ENCODE results near the gene KCTD17. TPM values are rescaled to one million over a fixed set of nuclear protein-coding genes. Genes with fewer than 3 reads are reported as not detected.

KCTD17 gene
- total RNA-seq, 1 donor: 25.0 TPM

GRCh38 chr22:37014415-37014806 lies 37.1 kb upstream of the KCTD17 start:
- H3K9me3 ChIP-seq (ENCODE audit: low read depth, low read length): no peaks in the 10 kb centered on the region

GRCh38 chr22:37014835-37015586 lies 36.5 kb upstream of the KCTD17 start:
- DNase-seq (ENCODE audit: insufficient read length, low spot score, missing footprints): peak; percentile 56
- TF ChIP-seq CTCF (IDR thresholded peaks at IDR 0.05; ENCODE audit: extremely low read depth, low read depth, low read length): no peak
- Histone ChIP-seq H2AFZ (ENCODE audit: low read length) (no peak overlapping the region), H3K4me2 (ENCODE audit: insufficient read depth, low read length) (no peak overlapping the region), H3K27me3 (ENCODE audit: insufficient read depth, low read length) (no peaks in the 10 kb centered on the region), H4K20me1 (ENCODE audit: insufficient read depth, low read length) (peaks cover 18% of the 10 kb centered on the region), H3K9me3 (ENCODE audit: low read depth, low read length) (no peaks in the 10 kb centered on the region), H3K4me1 (ENCODE audit: insufficient read depth, low read length) (peaks cover 7% of the 10 kb centered on the region), H3K27ac (ENCODE audit: low read depth, low read length) (no peak overlapping the region), H3K4me3 (ENCODE audit: insufficient read depth, low read length) (no peak overlapping the region), H3K79me2 (ENCODE audit: insufficient read depth, low read length) (peaks cover 6% of the 10 kb centered on the region), H3K36me3 (ENCODE audit: insufficient read depth, low read length) (peaks cover 12% of the 10 kb centered on the region)

More at GRCh38 chr22:37014415-37014806, 37.1 kb upstream of the KCTD17 start:
- Histone ChIP-seq H3K4me1 (ENCODE audit: insufficient read depth, low read length) (peaks cover 7% of the 10 kb centered on the region), H3K27me3 (ENCODE audit: insufficient read depth, low read length) (no peaks in the 10 kb centered on the region), H3K27ac (ENCODE audit: low read depth, low read length) (no peak overlapping the region), H3K4me2 (ENCODE audit: insufficient read depth, low read length) (no peak overlapping the region), H3K36me3 (ENCODE audit: insufficient read depth, low read length) (peaks cover 12% of the 10 kb centered on the region), H2AFZ (ENCODE audit: low read length) (no peak overlapping the region), H4K20me1 (ENCODE audit: insufficient read depth, low read length) (peaks cover 18% of the 10 kb centered on the region), H3K79me2 (ENCODE audit: insufficient read depth, low read length) (peaks cover 6% of the 10 kb centered on the region), H3K4me3 (ENCODE audit: insufficient read depth, low read length) (no peak overlapping the region)
- no peak for TF ChIP-seq CTCF (IDR thresholded peaks at IDR 0.05; ENCODE audit: extremely low read depth, low read depth, low read length)
- peak; percentile 27 for DNase-seq (ENCODE audit: insufficient read length, low spot score, missing footprints)

GRCh38 chr22:37015587-37015878 lies 36.0 kb upstream of the KCTD17 start:
- H3K4me3 ChIP-seq (ENCODE audit: insufficient read depth, low read length): no peak overlapping the region

More at GRCh38 chr22:37015587-37015878, 36.0 kb upstream of the KCTD17 start:
- Histone ChIP-seq H3K79me2 (ENCODE audit: insufficient read depth, low read length) (peaks cover 8% of the 10 kb centered on the region), H3K36me3 (ENCODE audit: insufficient read depth, low read length) (peaks cover 12% of the 10 kb centered on the region), H3K4me2 (ENCODE audit: insufficient read depth, low read length) (no peak overlapping the region), H3K27me3 (ENCODE audit: insufficient read depth, low read length) (no peaks in the 10 kb centered on the region), H3K9me3 (ENCODE audit: low read depth, low read length) (no peaks in the 10 kb centered on the region), H3K4me1 (ENCODE audit: insufficient read depth, low read length) (peaks cover 12% of the 10 kb centered on the region), H4K20me1 (ENCODE audit: insufficient read depth, low read length) (peaks cover 18% of the 10 kb centered on the region), H2AFZ (ENCODE audit: low read length) (no peak overlapping the region), H3K27ac (ENCODE audit: low read depth, low read length) (no peak overlapping the region)
- DNase-seq (ENCODE audit: insufficient read length, low spot score, missing footprints): no peak
- no peak for TF ChIP-seq CTCF (IDR thresholded peaks at IDR 0.05; ENCODE audit: extremely low read depth, low read depth, low read length)

Measured in osteoblast (primary cell).